Measurements from ENCODE around the gene SLC37A1. TPM values are rescaled to one million over a fixed set of nuclear protein-coding genes. Genes with fewer than 3 reads are reported as not detected.

Gene SLC37A1
- total and polyA plus RNA-seq, 4 donors, result 2.0 to 7.2 (median 4.3) TPM

GRCh38 chr21:42621819-42622177 is 108.1 kb downstream of the SLC37A1 start (continued):
- TF ChIP-seq ZBTB33 (IDR thresholded peaks at IDR 0.05), result no peak
- no peak for TF ChIP-seq RAD21 (IDR thresholded peaks at IDR 0.05)
- TF ChIP-seq ATF3 (IDR thresholded peaks at IDR 0.05), result no peak

GRCh38 chr21:42622284-42622683 is 108.6 kb downstream of the SLC37A1 start:
- H3K9ac ChIP-seq (ENCODE audit: low read depth in 1 of 2, low read length in 2 of 2), result no peak overlapping the region
- no peaks in the 10 kb centered on the region for H3K27me3 ChIP-seq (ENCODE audit: control insufficient read depth in 4 of 4, insufficient read depth in 4 of 4, low read length in 3 of 4)
- 95% methylated on average over 7 of the region's 7 CpGs for WGBS
- DNase-seq (ENCODE audit: low spot score), result no peak
- H3K4me1 ChIP-seq (ENCODE audit: control insufficient read depth in 4 of 4, insufficient read depth in 4 of 4, low read length in 3 of 4), result peaks cover 3 to 14% (median 8%) of the 10 kb centered on the region in 4 donors
- H3K27ac ChIP-seq (ENCODE audit: low read depth in 1 of 2, low read length in 2 of 2), result no peak overlapping the region
- no peaks in the 10 kb centered on the region for H3K9me3 ChIP-seq (ENCODE audit: control insufficient read depth in 4 of 4, low read length in 3 of 4)
- TF ChIP-seq TAF1 (conservative IDR thresholded peaks at IDR 0.05) (no peak), NR2F2 (IDR thresholded peaks at IDR 0.05) (no peak), SP1 (IDR thresholded peaks at IDR 0.05) (no peak), HNF4G (IDR thresholded peaks at IDR 0.05) (no peak), ATF3 (IDR thresholded peaks at IDR 0.05) (no peak), MAX (IDR thresholded peaks at IDR 0.05) (no peak), CTCF (IDR thresholded peaks at IDR 0.05; ENCODE audit: low read depth, low read length, missing input control) (no peak), FOXA2 (IDR thresholded peaks at IDR 0.05) (no peak), GABPA (IDR thresholded peaks at IDR 0.05 in 1 of 2, conservative IDR thresholded peaks at IDR 0.05 in 1 of 2) (no peak), JUND (IDR thresholded peaks at IDR 0.05) (no peak), YY1 (IDR thresholded peaks at IDR 0.05) (no peak), ZBTB33 (IDR thresholded peaks at IDR 0.05) (no peak)
- no peaks in the 10 kb centered on the region for H3K36me3 ChIP-seq (ENCODE audit: control insufficient read depth in 4 of 4, insufficient read depth in 3 of 4, low read depth in 1 of 4, low read length in 3 of 4)
- no peak overlapping the region for H3K4me3 ChIP-seq (ENCODE audit: low read depth in 1 of 3, low read length in 3 of 3)

- WGBS, result 81% methylated on average over 7 of the region's 7 CpGs
- Histone ChIP-seq H3K4me3 (ENCODE audit: low read depth in 1 of 3, low read length in 3 of 3) (no peak overlapping the region), H3K36me3 (ENCODE audit: control insufficient read depth in 4 of 4, insufficient read depth in 3 of 4, low read depth in 1 of 4, low read length in 3 of 4) (no peaks in the 10 kb centered on the region), H3K27me3 (ENCODE audit: control insufficient read depth in 4 of 4, insufficient read depth in 4 of 4, low read length in 3 of 4) (no peaks in the 10 kb centered on the region), H3K9ac (ENCODE audit: low read depth in 1 of 2, low read length in 2 of 2) (peak overlapping the region in 1 of 2 donors; percentile 8), H3K9me3 (ENCODE audit: control insufficient read depth in 4 of 4, low read length in 3 of 4) (no peaks in the 10 kb centered on the region), H3K4me1 (ENCODE audit: control insufficient read depth in 4 of 4, insufficient read depth in 4 of 4, low read length in 3 of 4) (peaks cover 3 to 14% (median 8%) of the 10 kb centered on the region in 4 donors), H3K27ac (ENCODE audit: low read depth in 1 of 2, low read length in 2 of 2) (peak overlapping the region in 1 of 2 donors; percentile 40)
- no peak for DNase-seq (ENCODE audit: low spot score)
- TF ChIP-seq FOXA2 (IDR thresholded peaks at IDR 0.05), result no peak
- TF ChIP-seq FOXA1 (IDR thresholded peaks at IDR 0.05), result no peak
- TF ChIP-seq NR2F2 (IDR thresholded peaks at IDR 0.05), result no peak
- TF ChIP-seq ZBTB33 (IDR thresholded peaks at IDR 0.05), result no peak
- no peak for TF ChIP-seq HNF4G (IDR thresholded peaks at IDR 0.05)
- TF ChIP-seq RXRA (IDR thresholded peaks at IDR 0.05), result no peak
- no peak for TF ChIP-seq GABPA (IDR thresholded peaks at IDR 0.05 in 1 of 2, conservative IDR thresholded peaks at IDR 0.05 in 1 of 2)
- TF ChIP-seq JUND (IDR thresholded peaks at IDR 0.05), result no peak
- no peak for TF ChIP-seq MAX (IDR thresholded peaks at IDR 0.05)
Measured at GRCh38 chr21:42623694-42624093, 110.0 kb downstream of the SLC37A1 start.

All from liver (tissue), 9 donors.